Stomach smooth muscle (tissue), 2 donors: ENCODE data around the gene FNBP1.
"Not testable (repeated sequence)": the region's sequence is repeated elsewhere in the genome, so short reads cannot be mapped to it uniquely, and the experiment has no call there.

Source experiments
- H3K27ac ChIP-seq: one replicate; pipeline ENCODE4 v1.7.0; 2013; ENCODE audit warnings: mild to moderate bottlenecking, low read length, inconsistent platforms
- H3K27me3 ChIP-seq, 2 donors: one replicate each; pipeline ENCODE4 v1.7.0; 2013; ENCODE audit warnings: low read length in 2 of 2; ENCODE audit not compliant: insufficient read depth in 2 of 2, control insufficient read depth in 1 of 2
- H3K36me3 ChIP-seq, 2 donors: one replicate each; pipeline ENCODE4 v1.7.0; 2013; ENCODE audit warnings: low read length in 2 of 2; ENCODE audit not compliant: control insufficient read depth in 2 of 2, insufficient read depth in 2 of 2
- H3K4me1 ChIP-seq: one replicate; pipeline ENCODE4 v1.7.0; 2013; ENCODE audit warnings: low read length; ENCODE audit not compliant: control insufficient read depth, insufficient read depth
- H3K4me3 ChIP-seq, 2 donors: one replicate each; pipeline ENCODE4 v1.7.0; 2013; ENCODE audit warnings: low read length in 2 of 2
- H3K9ac ChIP-seq, 2 donors: one replicate each; pipeline ENCODE4 v1.7.0; 2013; ENCODE audit warnings: low read length in 2 of 2, mild to moderate bottlenecking in 1 of 2
- H3K9me3 ChIP-seq, 2 donors: one replicate each; pipeline ENCODE4 v1.7.0; 2013; ENCODE audit warnings: low read length in 2 of 2; ENCODE audit not compliant: control insufficient read depth in 2 of 2
- donor health status: healthy.
- donor health status: Pancreatic carcinoma.

The FNBP1 gene

GRCh38 chr9:129952337-129952736, 90.7 kb downstream of the FNBP1 start:
- no peaks in the 10 kb centered on the region for H3K27me3 ChIP-seq
- H3K9ac ChIP-seq = no peak overlapping the region
- H3K4me1 ChIP-seq = peaks cover 22% of the 10 kb centered on the region
- H3K36me3 ChIP-seq = peaks cover 8 to 18% of the 10 kb centered on the region in 2 donors
- no peak overlapping the region for H3K4me3 ChIP-seq
- H3K9me3 ChIP-seq = no peaks in the 10 kb centered on the region
- no peak overlapping the region for H3K27ac ChIP-seq

- Histone ChIP-seq H3K27me3 (no peaks in the 10 kb centered on the region), H3K9ac (peak overlapping the region in 1 of 2 donors; percentile 59), H3K4me3 (no peak overlapping the region), H3K27ac (peak overlapping the region; percentile 83), H3K36me3 (peaks cover 2 to 9% of the 10 kb centered on the region in 2 donors), H3K9me3 (no peaks in the 10 kb centered on the region), H3K4me1 (peaks cover 23% of the 10 kb centered on the region)
These were observed 93.2 kb downstream of the FNBP1 start for GRCh38 chr9:129949821-129950220.

- peak overlapping the region; percentile 83 for H3K27ac ChIP-seq
- not testable (repeated sequence) for H3K36me3 ChIP-seq, H3K27me3 ChIP-seq, H3K9me3 ChIP-seq, H3K4me3 ChIP-seq, H3K9ac ChIP-seq
- H3K4me1 ChIP-seq = peaks cover 32% of the 10 kb centered on the region
These were observed 94.4 kb downstream of the FNBP1 start for GRCh38 chr9:129948626-129949025.

GRCh38 chr9:129946246-129946995, 96.6 kb downstream of the FNBP1 start:
- Histone ChIP-seq H3K9ac (peak overlapping the region in 1 of 2 donors; percentile 23), H3K27me3 (no peaks in the 10 kb centered on the region), H3K4me3 (no peak overlapping the region), H3K36me3 (peaks cover 0 to 2% of the 10 kb centered on the region in 2 donors), H3K9me3 (no peaks in the 10 kb centered on the region), H3K4me1 (peaks cover 32% of the 10 kb centered on the region), H3K27ac (peak overlapping the region; percentile 93)

- peak overlapping the region; percentile 93 for H3K27ac ChIP-seq
- peak overlapping the region in 1 of 2 donors; percentile 41 for H3K9ac ChIP-seq
- no peaks in the 10 kb centered on the region for H3K9me3 ChIP-seq
- H3K27me3 ChIP-seq = no peaks in the 10 kb centered on the region
- H3K36me3 ChIP-seq = peaks cover 0 to 2% of the 10 kb centered on the region in 2 donors
- H3K4me3 ChIP-seq = no peak overlapping the region
- peaks cover 27% of the 10 kb centered on the region for H3K4me1 ChIP-seq
These were observed 97.7 kb downstream of the FNBP1 start for GRCh38 chr9:129945314-129945713.

- peak overlapping the region; percentile 93 for H3K27ac ChIP-seq
These were observed 98.4 kb downstream of the FNBP1 start for GRCh38 chr9:129944506-129945116.

GRCh38 chr9:129939431-129939830, 103.6 kb downstream of the FNBP1 start:
- H3K4me1 ChIP-seq = peaks cover 20% of the 10 kb centered on the region
- H3K27ac ChIP-seq = peak overlapping the region; percentile 31
- no peak overlapping the region for H3K9ac ChIP-seq
- no peaks in the 10 kb centered on the region for H3K36me3 ChIP-seq
- H3K9me3 ChIP-seq = no peaks in the 10 kb centered on the region
- no peaks in the 10 kb centered on the region for H3K27me3 ChIP-seq
- H3K4me3 ChIP-seq = no peak overlapping the region

More at GRCh38 chr9:129944506-129945116, 98.4 kb downstream of the FNBP1 start:
- peaks cover 21% of the 10 kb centered on the region for H3K4me1 ChIP-seq
- H3K4me3 ChIP-seq = no peak overlapping the region
- H3K9me3 ChIP-seq = no peaks in the 10 kb centered on the region
- peak overlapping the region in 1 of 2 donors; percentile 41 for H3K9ac ChIP-seq
- H3K27me3 ChIP-seq = no peaks in the 10 kb centered on the region
- peaks cover 0 to 2% of the 10 kb centered on the region in 2 donors for H3K36me3 ChIP-seq

GRCh38 chr9:129938291-129938979, 104.6 kb downstream of the FNBP1 start:
- H3K27ac ChIP-seq = peak overlapping the region; percentile 31
- peaks cover 19% of the 10 kb centered on the region for H3K4me1 ChIP-seq
- H3K9ac ChIP-seq = peak overlapping the region in 1 of 2 donors; percentile 14

GRCh38 chr9:129937879-129938278, 105.1 kb downstream of the FNBP1 start:
- H3K9me3 ChIP-seq, H3K27ac ChIP-seq: not testable (repeated sequence)
- H3K4me1 ChIP-seq = peaks cover 24% of the 10 kb centered on the region

More at GRCh38 chr9:129938291-129938979, 104.6 kb downstream of the FNBP1 start:
- Histone ChIP-seq H3K36me3 (no peaks in the 10 kb centered on the region), H3K4me3 (no peak overlapping the region), H3K9me3 (no peaks in the 10 kb centered on the region), H3K27me3 (no peaks in the 10 kb centered on the region)

GRCh38 chr9:129936222-129936621, 106.8 kb downstream of the FNBP1 start:
- H3K9ac ChIP-seq = no peak overlapping the region
- no peak overlapping the region for H3K4me3 ChIP-seq
- H3K9me3 ChIP-seq = no peaks in the 10 kb centered on the region
- no peak overlapping the region for H3K27ac ChIP-seq
- no peaks in the 10 kb centered on the region for H3K27me3 ChIP-seq
- no peaks in the 10 kb centered on the region for H3K36me3 ChIP-seq
- H3K4me1 ChIP-seq = peaks cover 31% of the 10 kb centered on the region

More at GRCh38 chr9:129937879-129938278, 105.1 kb downstream of the FNBP1 start:
- not testable (repeated sequence) for H3K27me3 ChIP-seq, H3K36me3 ChIP-seq, H3K4me3 ChIP-seq, H3K9ac ChIP-seq
